Fibroblast of the aortic adventitia (primary cell): Measurements from ENCODE around the gene KLRF2. TPM values are rescaled to one million over a fixed set of nuclear protein-coding genes. Genes with fewer than 3 reads are reported as not detected.

ENCODE experiments used
- DNase-seq: peaks from one replicate; pipeline ENCODE4 v3.0.0-alpha.2; 2010; ENCODE audit warnings: low read depth
- H3K4me3 ChIP-seq: 2 replicates; pipeline ENCODE4 v1.5.1; 2011; ENCODE audit warnings: low read depth, mild to moderate bottlenecking, control low read depth, low read length, moderate library complexity
- CTCF ChIP-seq: IDR thresholded peaks from 2 replicates; pipeline ENCODE4 v1.5.1; 2011; ENCODE audit warnings: mild to moderate bottlenecking, low read length, control low read depth, inconsistent platforms; ENCODE audit not compliant: insufficient read depth
- total RNA-seq: library from RNA; depleted of rRNA; stranded (reverse); fragments of >200 nt; gene quantifications from 2 replicates; pipeline ENCODE4 v1.2.3, GENCODE V29; 2012; ENCODE audit warnings: low replicate concordance

KLRF2 gene
- total RNA-seq, 1 donor, result not detected

GRCh38 chr12:9856894-9857293 is 24.4 kb upstream of the KLRF2 start:
- no peak for DNase-seq
- H3K4me3 ChIP-seq, result no peak overlapping the region
- TF ChIP-seq CTCF, result no peak

- no peak for TF ChIP-seq CTCF
- H3K4me3 ChIP-seq, result no peak overlapping the region
- peak; percentile 17 for DNase-seq
Observed at GRCh38 chr12:9858135-9858534, 23.2 kb upstream of the KLRF2 start.

GRCh38 chr12:9864913-9865675 is 16.2 kb upstream of the KLRF2 start:
- DNase-seq, result no peak
- no peak for TF ChIP-seq CTCF
- H3K4me3 ChIP-seq, result no peak overlapping the region

- TF ChIP-seq CTCF, result no peak
- no peak overlapping the region for H3K4me3 ChIP-seq
- DNase-seq, result no peak
Observed at GRCh38 chr12:9866860-9867269, 14.4 kb upstream of the KLRF2 start.

- no peak for TF ChIP-seq CTCF
- H3K4me3 ChIP-seq, result no peak overlapping the region
- DNase-seq, result peak; percentile 5
Observed at GRCh38 chr12:9867531-9867930, 13.8 kb upstream of the KLRF2 start.

- H3K4me3 ChIP-seq, result peak overlapping the region; percentile 25
- no peak for TF ChIP-seq CTCF
- DNase-seq, result peak; percentile 7
Observed at GRCh38 chr12:9868311-9868801, 12.9 kb upstream of the KLRF2 start.

GRCh38 chr12:9868951-9869306 is 12.4 kb upstream of the KLRF2 start:
- peak overlapping the region; percentile 56 for H3K4me3 ChIP-seq
- TF ChIP-seq CTCF, result no peak
- DNase-seq, result no peak
